ENCODE data around the gene BABAM2. TPM values are rescaled to one million over a fixed set of nuclear protein-coding genes. Genes with fewer than 3 reads are reported as not detected.

BABAM2 gene
- total RNA-seq, 4 donors from 2014 or later, result 33.3 to 48.9 (median 37.9) TPM

DNA sequence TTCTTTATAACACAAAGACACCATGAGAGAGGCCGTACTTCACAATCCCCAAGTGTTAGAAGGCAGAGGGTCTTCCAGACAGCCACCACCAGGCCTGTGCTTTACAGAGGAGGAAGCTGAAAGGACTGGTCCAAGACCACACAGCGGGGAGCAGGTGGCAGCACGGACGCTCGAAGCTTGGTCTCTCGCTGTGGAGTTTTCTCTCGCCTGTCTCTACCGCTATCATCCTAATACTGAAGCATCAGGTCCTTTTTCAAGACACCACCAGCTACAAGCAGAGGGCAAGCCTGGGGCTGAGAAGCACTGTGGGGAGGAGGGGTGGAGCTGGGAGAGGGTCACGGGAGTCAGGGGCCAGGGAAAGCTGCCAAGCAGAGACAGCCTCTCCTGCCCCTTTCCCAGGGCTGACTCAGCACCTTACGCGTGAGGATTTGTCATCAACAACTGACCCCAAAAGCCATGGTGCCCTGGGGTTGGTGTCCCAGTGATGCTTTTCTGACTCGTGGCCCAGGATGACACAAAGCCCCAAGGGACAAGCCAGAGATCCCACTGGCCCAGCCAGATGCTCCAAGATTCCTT is 470.3 kb downstream of the BABAM2 start:
- intact Hi-C loops (cut with DNase I; ENCODE audit: low total_unique reads) (no loop called here), in situ Hi-C loops (cut with MboI; ENCODE audit: low pct_ligation_motif_present in 1 of 4, low pct_unique_long_range_greater_than_20kb in 1 of 4, low sequenced_read_pairs in 3 of 4) (no loop called here)
- Histone ChIP-seq H3K36me3 (no peaks in the 10 kb centered on the region), H3K4me1 (peaks cover 20 to 44% (median 28%) of the 10 kb centered on the region in 4 donors), H3K27me3 (no peaks in the 10 kb centered on the region), H3K9me3 (no peaks in the 10 kb centered on the region), H3K27ac (peak overlapping the region in 1 of 4 donors; percentile 27), H3K4me3 (no peak overlapping the region)
- 84% methylated on average over 12 of the region's 12 CpGs; no CpG with 5 or more reads in 1 of the 2 donors for WGBS, 2 donors (ENCODE audit: low coverage in 1 of 2)
- no peak for DNase-seq
- TF ChIP-seq POLR2AphosphoS5 (IDR thresholded peaks at IDR 0.05), result no peak
- TF ChIP-seq EP300 (IDR thresholded peaks at IDR 0.05; ENCODE audit: low read depth), result no peak
- no peak for TF ChIP-seq POLR2A (IDR thresholded peaks at IDR 0.05)
- TF ChIP-seq, protein P1, sequence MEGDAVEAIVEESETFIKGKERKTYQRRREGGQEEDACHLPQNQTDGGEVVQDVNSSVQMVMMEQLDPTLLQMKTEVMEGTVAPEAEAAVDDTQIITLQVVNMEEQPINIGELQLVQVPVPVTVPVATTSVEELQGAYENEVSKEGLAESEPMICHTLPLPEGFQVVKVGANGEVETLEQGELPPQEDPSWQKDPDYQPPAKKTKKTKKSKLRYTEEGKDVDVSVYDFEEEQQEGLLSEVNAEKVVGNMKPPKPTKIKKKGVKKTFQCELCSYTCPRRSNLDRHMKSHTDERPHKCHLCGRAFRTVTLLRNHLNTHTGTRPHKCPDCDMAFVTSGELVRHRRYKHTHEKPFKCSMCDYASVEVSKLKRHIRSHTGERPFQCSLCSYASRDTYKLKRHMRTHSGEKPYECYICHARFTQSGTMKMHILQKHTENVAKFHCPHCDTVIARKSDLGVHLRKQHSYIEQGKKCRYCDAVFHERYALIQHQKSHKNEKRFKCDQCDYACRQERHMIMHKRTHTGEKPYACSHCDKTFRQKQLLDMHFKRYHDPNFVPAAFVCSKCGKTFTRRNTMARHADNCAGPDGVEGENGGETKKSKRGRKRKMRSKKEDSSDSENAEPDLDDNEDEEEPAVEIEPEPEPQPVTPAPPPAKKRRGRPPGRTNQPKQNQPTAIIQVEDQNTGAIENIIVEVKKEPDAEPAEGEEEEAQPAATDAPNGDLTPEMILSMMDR (IDR thresholded peaks at IDR 0.05), result no peak

DNA sequence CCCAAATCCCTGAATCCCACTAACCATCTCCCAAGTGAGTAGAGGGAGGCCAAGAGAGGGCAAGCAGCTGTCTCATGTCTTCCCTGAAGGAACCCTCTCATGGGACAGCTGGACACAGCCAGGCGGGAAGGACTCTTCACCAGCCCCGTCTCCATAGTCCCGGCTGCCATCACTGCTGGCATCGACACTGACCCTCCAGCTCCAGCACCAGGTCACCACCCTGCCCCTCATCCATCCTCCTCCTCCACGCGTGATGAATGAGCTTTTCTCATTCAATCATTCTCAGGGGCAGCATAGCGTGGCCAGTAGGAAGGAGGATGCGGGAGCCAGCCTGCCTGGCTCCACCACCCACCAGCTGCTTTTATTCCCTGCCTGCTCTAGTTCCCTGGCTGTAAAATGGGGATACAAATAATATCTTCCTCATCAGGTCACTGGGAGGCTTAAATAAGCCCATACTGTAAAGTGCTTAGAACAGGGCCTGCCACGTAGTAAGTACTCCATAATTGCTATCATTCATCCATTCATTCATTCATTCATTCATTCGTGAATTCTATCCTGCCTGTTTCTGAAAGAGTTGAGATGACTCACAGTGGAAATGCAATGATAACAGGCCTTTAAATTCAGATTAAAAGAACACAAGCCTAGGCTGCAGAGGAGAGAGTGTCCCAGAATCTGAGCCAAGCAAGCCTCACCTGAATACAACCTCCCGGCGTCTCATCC is 471.6 kb downstream of the BABAM2 start:
- H3K36me3 ChIP-seq, result no peaks in the 10 kb centered on the region
- H3K27ac ChIP-seq, result no peak overlapping the region
- intact Hi-C loops (cut with DNase I; ENCODE audit: low total_unique reads) (no loop called here), in situ Hi-C loops (cut with MboI; ENCODE audit: low pct_ligation_motif_present in 1 of 4, low pct_unique_long_range_greater_than_20kb in 1 of 4, low sequenced_read_pairs in 3 of 4) (no loop called here)
- 63 to 87% methylated on average over 4 to 12 of the region's 12 CpGs for WGBS, 2 donors (ENCODE audit: low coverage in 1 of 2)
- H3K9me3 ChIP-seq, result no peaks in the 10 kb centered on the region
- no peak for TF ChIP-seq POLR2A (IDR thresholded peaks at IDR 0.05)
- TF ChIP-seq EP300 (IDR thresholded peaks at IDR 0.05; ENCODE audit: low read depth), result no peak
- TF ChIP-seq, protein P1 (IDR thresholded peaks at IDR 0.05), result no peak
- no peak for TF ChIP-seq POLR2AphosphoS5 (IDR thresholded peaks at IDR 0.05)
- H3K4me3 ChIP-seq, result no peak overlapping the region
- H3K27me3 ChIP-seq, result no peaks in the 10 kb centered on the region
- DNase-seq, result no peak
- H3K4me1 ChIP-seq, result peaks cover 22 to 43% (median 29%) of the 10 kb centered on the region in 4 donors

DNA sequence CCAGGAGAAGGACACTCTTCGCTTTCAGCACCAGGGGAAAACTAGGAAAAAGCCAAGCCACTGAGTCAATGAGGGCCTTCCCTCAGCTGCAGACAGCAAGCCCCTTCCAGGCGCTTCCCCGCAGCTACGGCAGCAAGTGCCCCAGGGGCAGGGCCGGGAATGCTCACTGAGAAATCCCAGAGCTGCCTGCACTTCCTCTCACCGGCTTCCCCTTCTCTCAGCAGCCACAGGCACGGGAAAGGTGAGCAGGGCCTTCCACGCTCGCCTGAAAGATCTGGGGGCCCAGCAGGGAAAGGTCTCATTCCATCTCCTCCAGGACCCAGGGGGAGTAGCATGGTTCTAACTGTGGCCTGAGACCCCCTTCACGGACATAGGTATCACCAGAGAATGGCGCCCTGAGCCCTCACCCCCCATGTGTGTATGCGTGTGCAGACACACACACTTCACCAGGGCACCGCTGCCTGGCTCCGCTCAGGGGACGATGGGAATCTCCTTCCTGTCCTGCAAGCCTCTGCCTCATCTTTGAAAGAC is 472.5 kb downstream of the BABAM2 start:
- Histone ChIP-seq H3K4me1 (peaks cover 26 to 50% (median 34%) of the 10 kb centered on the region in 4 donors), H3K9me3 (no peaks in the 10 kb centered on the region), H3K27me3 (no peaks in the 10 kb centered on the region), H3K27ac (no peak overlapping the region), H3K4me3 (no peak overlapping the region), H3K36me3 (no peaks in the 10 kb centered on the region)
- DNase-seq, result no peak
- intact Hi-C loops (cut with DNase I; ENCODE audit: low total_unique reads), result no loop called here
- TF ChIP-seq EP300 (IDR thresholded peaks at IDR 0.05; ENCODE audit: low read depth) (no peak), POLR2AphosphoS5 (IDR thresholded peaks at IDR 0.05) (no peak)
- TF ChIP-seq, protein P1 (IDR thresholded peaks at IDR 0.05), result no peak
- 92% methylated on average over 15 of the region's 15 CpGs; no CpG with 5 or more reads in 1 of the 2 donors for WGBS, 2 donors (ENCODE audit: low coverage in 1 of 2)
- in situ Hi-C loops (cut with MboI; ENCODE audit: low pct_ligation_motif_present in 1 of 4, low pct_unique_long_range_greater_than_20kb in 1 of 4, low sequenced_read_pairs in 3 of 4), result no loop called here

DNA sequence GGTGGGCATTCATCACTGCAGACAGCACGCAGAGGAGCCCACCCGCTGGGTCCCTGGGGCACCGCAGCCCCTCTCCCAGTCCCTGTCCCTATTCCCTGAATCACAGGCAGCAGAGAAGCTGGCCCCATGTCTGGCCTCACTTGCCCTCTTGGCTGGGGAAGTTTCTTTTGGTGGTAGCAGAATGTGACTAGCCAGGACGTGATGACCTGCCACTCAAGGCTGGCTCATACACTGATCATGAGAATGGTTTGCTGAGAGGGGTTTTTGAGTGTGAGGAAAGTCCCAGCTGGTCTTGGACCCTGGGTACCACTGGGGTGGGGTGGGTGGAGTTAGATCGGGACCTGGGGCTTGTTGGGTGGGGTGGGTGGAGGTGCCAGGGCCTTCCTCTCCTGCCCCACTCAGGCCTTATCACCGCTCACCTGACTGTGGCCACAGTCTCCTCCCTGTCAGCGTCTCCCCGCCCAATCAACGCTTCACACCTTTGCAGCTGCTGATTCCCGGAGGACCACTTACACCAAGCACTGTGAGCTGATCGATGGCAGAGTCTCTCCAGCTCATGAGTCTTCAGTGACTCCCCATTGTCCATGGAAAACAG is 473.3 kb downstream of the BABAM2 start:
- Histone ChIP-seq H3K27ac (no peak overlapping the region), H3K9me3 (no peaks in the 10 kb centered on the region), H3K4me1 (peaks cover 26 to 57% (median 32%) of the 10 kb centered on the region in 4 donors), H3K4me3 (no peak overlapping the region), H3K36me3 (no peaks in the 10 kb centered on the region), H3K27me3 (no peaks in the 10 kb centered on the region)
- intact Hi-C loops (cut with DNase I; ENCODE audit: low total_unique reads) (no loop called here), in situ Hi-C loops (cut with MboI; ENCODE audit: low pct_ligation_motif_present in 1 of 4, low pct_unique_long_range_greater_than_20kb in 1 of 4, low sequenced_read_pairs in 3 of 4) (no loop called here)
- TF ChIP-seq POLR2AphosphoS5 (IDR thresholded peaks at IDR 0.05), result no peak
- TF ChIP-seq EP300 (IDR thresholded peaks at IDR 0.05; ENCODE audit: low read depth), result no peak
- no peak for TF ChIP-seq POLR2A (IDR thresholded peaks at IDR 0.05)
- TF ChIP-seq, protein P1 (IDR thresholded peaks at IDR 0.05), result no peak
- 83 to 90% methylated on average over 2 to 11 of the region's 11 CpGs for WGBS, 2 donors (ENCODE audit: low coverage in 1 of 2)
- DNase-seq, result no peak

Data from transverse colon (tissue), 4 donors.